ENCODE measurements around the gene DOK7.

The DOK7 gene

DNA sequence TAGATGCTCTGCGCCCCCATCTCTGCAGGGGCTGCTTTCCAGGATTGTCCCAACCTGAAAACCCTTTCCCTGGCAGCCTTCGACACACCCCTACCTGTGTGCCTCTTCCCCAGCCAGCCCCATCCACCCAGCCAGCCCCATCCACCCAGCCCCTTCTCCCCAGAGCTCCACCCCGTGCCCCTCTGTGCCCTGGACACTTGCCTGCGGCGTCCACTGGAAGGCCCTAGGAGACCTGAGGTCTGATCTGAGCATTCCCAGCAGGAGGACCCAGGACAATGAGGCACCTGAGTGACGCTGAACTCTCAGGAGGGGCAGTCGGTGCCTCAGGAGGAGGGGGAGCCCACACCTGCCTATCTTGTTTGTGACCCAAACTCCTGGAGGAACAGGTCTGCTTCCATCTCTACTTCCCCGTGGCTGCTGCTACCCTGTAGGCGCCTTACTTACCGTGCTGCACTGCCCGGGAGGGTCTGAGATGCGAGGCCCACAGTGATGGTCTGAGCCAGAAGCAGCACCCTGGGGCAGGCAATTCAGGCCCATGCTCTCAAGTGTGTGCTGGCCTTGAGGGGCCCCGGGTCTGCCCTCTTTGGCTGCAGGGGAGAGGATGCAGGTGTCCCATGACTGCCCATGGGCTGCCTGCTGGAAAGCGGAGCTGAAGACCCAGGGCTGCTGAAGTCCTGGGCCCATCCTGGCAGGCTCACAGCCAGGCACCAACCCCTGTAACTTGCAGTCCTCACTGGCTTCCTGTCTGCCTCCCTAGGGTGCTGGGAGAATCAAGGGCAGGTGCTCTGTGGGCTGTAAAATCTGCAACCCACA is 64.2 kb downstream of the DOK7 start:
- TF ChIP-seq, protein P1, sequence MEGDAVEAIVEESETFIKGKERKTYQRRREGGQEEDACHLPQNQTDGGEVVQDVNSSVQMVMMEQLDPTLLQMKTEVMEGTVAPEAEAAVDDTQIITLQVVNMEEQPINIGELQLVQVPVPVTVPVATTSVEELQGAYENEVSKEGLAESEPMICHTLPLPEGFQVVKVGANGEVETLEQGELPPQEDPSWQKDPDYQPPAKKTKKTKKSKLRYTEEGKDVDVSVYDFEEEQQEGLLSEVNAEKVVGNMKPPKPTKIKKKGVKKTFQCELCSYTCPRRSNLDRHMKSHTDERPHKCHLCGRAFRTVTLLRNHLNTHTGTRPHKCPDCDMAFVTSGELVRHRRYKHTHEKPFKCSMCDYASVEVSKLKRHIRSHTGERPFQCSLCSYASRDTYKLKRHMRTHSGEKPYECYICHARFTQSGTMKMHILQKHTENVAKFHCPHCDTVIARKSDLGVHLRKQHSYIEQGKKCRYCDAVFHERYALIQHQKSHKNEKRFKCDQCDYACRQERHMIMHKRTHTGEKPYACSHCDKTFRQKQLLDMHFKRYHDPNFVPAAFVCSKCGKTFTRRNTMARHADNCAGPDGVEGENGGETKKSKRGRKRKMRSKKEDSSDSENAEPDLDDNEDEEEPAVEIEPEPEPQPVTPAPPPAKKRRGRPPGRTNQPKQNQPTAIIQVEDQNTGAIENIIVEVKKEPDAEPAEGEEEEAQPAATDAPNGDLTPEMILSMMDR (IDR thresholded peaks at IDR 0.05; ENCODE audit: poor library complexity, severe bottlenecking): no peak
- peaks cover 40% of the 10 kb centered on the region for H3K36me3 ChIP-seq (ENCODE audit: low read depth)
- H3K27me3 ChIP-seq (ENCODE audit: insufficient read depth, poor library complexity, severe bottlenecking): no peaks in the 10 kb centered on the region
- no peak overlapping the region for H3K4me3 ChIP-seq (ENCODE audit: severe bottlenecking)
- no peaks in the 10 kb centered on the region for H3K9me3 ChIP-seq (ENCODE audit: severe bottlenecking)
- ATAC-seq (ENCODE audit: low read depth): no peak
- H3K4me1 ChIP-seq (ENCODE audit: insufficient read depth, poor library complexity, severe bottlenecking): no peaks in the 10 kb centered on the region
- no peak for DNase-seq (ENCODE audit: low spot score)
- H3K27ac ChIP-seq (ENCODE audit: poor library complexity, severe bottlenecking): no peak overlapping the region

DNA sequence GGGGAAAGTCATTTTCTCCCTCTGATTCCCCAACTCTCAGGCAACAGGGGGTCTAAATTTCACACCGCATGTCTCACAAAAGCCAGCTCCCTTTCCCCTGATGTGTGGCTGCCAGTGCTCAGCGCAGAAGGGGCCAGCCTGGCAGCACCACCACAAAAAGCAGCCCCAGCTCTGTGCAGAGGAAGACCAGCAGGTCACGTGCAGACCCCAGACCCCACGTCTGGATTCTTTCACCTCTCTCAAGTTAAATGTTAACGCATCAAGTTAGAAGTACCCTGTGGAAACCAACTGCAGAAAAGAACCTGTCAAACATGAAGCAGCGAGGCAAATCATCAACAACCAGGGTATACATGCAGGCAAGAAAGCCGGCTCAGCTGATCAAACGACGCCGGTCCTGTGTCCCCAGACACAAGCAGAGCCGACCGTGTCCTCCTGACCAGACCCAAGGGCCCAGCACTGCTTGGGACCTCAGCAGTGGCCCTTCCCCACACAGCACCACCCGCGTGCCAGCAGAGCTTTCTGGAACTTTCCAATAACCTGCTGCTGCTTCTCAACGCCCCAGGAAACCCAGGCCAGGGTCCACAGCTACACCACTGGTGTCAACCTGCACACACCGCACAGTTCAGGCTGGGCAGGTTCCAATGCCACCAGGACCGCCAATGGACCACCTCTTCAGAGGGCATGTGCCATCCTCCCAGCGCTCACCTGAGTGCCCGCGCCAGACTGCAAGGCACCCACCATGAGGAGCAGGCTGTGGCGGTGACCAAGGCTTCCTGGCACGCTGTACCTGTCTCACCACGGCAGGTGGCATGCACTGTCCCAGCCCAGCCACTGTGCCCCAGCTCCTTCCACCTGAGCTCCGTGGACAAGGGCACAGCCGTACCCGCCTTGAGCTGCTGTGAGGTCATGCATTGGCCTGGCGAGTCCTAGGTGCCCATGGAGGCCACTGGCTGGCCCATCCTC is 65.1 kb downstream of the DOK7 start:
- H3K4me3 ChIP-seq (ENCODE audit: severe bottlenecking): no peak overlapping the region
- no peak for ATAC-seq (ENCODE audit: low read depth)
- no peak overlapping the region for H3K27ac ChIP-seq (ENCODE audit: poor library complexity, severe bottlenecking)
- peaks cover 38% of the 10 kb centered on the region for H3K36me3 ChIP-seq (ENCODE audit: low read depth)
- TF ChIP-seq, protein P1 (IDR thresholded peaks at IDR 0.05; ENCODE audit: poor library complexity, severe bottlenecking): no peak
- H3K9me3 ChIP-seq (ENCODE audit: severe bottlenecking): no peaks in the 10 kb centered on the region
- no peaks in the 10 kb centered on the region for H3K27me3 ChIP-seq (ENCODE audit: insufficient read depth, poor library complexity, severe bottlenecking)
- no peaks in the 10 kb centered on the region for H3K4me1 ChIP-seq (ENCODE audit: insufficient read depth, poor library complexity, severe bottlenecking)
- DNase-seq (ENCODE audit: low spot score): no peak

DNA sequence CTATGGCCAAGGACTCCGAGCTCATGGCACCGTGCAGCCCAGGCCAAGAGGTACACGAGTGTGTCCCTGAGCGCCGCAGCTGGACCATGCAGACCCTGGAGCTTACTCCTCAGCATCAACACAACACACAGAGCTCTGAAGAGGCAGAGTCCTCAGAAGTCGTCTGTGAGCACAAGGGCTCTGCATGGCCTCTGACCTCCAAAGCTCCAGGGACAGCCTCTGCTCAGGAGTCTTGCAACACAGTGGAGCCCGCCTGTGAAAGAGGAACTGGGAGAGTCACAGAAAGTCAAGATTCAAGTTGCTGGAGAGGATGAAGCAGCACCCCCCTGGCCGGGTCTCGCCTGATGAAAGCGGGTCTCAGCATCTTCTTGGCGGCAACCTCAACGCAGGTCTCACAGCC is 66.3 kb downstream of the DOK7 start:
- Histone ChIP-seq H3K4me3 (ENCODE audit: severe bottlenecking) (no peak overlapping the region), H3K27ac (ENCODE audit: poor library complexity, severe bottlenecking) (no peak overlapping the region), H3K27me3 (ENCODE audit: insufficient read depth, poor library complexity, severe bottlenecking) (no peaks in the 10 kb centered on the region), H3K4me1 (ENCODE audit: insufficient read depth, poor library complexity, severe bottlenecking) (no peaks in the 10 kb centered on the region), H3K9me3 (ENCODE audit: severe bottlenecking) (no peaks in the 10 kb centered on the region), H3K36me3 (ENCODE audit: low read depth) (peaks cover 33% of the 10 kb centered on the region)
- TF ChIP-seq, protein P1 (IDR thresholded peaks at IDR 0.05; ENCODE audit: poor library complexity, severe bottlenecking): no peak
- DNase-seq (ENCODE audit: low spot score) (no peak), ATAC-seq (ENCODE audit: low read depth) (no peak)

DNA sequence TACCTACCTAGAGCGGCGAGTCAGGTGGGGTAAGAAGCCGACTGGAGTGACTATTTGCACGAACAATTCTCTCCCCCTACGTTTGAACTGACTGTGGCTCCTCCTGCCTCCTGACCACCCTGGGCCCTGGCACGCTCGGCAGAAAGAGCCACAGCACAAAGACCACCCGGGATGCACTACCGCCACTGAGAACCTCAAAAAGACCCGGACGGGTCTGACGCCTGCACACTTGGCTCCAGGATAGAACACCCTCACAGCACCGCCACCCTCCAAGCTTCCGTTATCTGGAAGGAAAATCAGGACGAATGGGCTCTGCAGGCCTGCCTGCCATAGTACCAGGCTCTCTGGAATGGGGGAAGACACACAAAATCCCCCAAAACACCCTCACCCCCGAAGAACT is 66.9 kb downstream of the DOK7 start:
- Histone ChIP-seq H3K4me1 (ENCODE audit: insufficient read depth, poor library complexity, severe bottlenecking) (no peaks in the 10 kb centered on the region), H3K36me3 (ENCODE audit: low read depth) (peaks cover 26% of the 10 kb centered on the region), H3K27me3 (ENCODE audit: insufficient read depth, poor library complexity, severe bottlenecking) (no peaks in the 10 kb centered on the region), H3K4me3 (ENCODE audit: severe bottlenecking) (no peak overlapping the region), H3K27ac (ENCODE audit: poor library complexity, severe bottlenecking) (no peak overlapping the region), H3K9me3 (ENCODE audit: severe bottlenecking) (no peaks in the 10 kb centered on the region)
- TF ChIP-seq, protein P1 (IDR thresholded peaks at IDR 0.05; ENCODE audit: poor library complexity, severe bottlenecking): no peak
- DNase-seq (ENCODE audit: low spot score) (no peak), ATAC-seq (ENCODE audit: low read depth) (no peak)

All from RWPE2 (cell line).